ENCODE measurements around the gene UBA1.

Gene UBA1

GRCh38 chrX:47209508-47210238, 16.0 kb downstream of the UBA1 start:
- ATAC-seq (ENCODE audit: insufficient read depth, low read depth) (no peak), DNase-seq (no peak)
- Histone ChIP-seq H3K4me1 (ENCODE audit: insufficient read depth, low read length) (peaks cover 9% of the 10 kb centered on the region; the same call in 1 of the 2 replicates), H4K20me1 (ENCODE audit: insufficient read depth, low read length) (no peaks in the 10 kb centered on the region), H3K4me3 (ENCODE audit: low read depth in 1 of 2, low read length in 2 of 2) (no peak overlapping the region), H3K79me2 (ENCODE audit: insufficient read depth, low read length) (0 out of 2 replicates have a peak, but pooled peaks cover 2% of the 10 kb centered on the region), H3K4me2 (ENCODE audit: insufficient read depth, low read length) (no peak overlapping the region), H3K27ac (ENCODE audit: low read length) (no peak overlapping the region), H2AFZ (ENCODE audit: low read depth, low read length) (no peak overlapping the region), H3K9ac (ENCODE audit: low read depth, low read length) (no peak overlapping the region), H3K27me3 (ENCODE audit: insufficient read depth, low read length, poor library complexity) (no peaks in the 10 kb centered on the region), H3K36me3 (ENCODE audit: insufficient read depth, low read length) (peaks cover 97% of the 10 kb centered on the region), H3K9me3 (ENCODE audit: insufficient read depth, low read length, severe bottlenecking) (no peaks in the 10 kb centered on the region)
- no peak for TF ChIP-seq CTCF (IDR thresholded peaks at IDR 0.05; ENCODE audit: borderline replicate concordance, extremely low read depth, low read length, poor library complexity, severe bottlenecking)
- no peak for TF ChIP-seq EZH2 (IDR thresholded peaks at IDR 0.05; ENCODE audit: borderline replicate concordance, low read depth, low read length, severe bottlenecking)

GRCh38 chrX:47210661-47211425, 17.2 kb downstream of the UBA1 start:
- H2AFZ ChIP-seq (ENCODE audit: low read depth, low read length): no peak overlapping the region
- H3K9ac ChIP-seq (ENCODE audit: low read depth, low read length): no peak overlapping the region
- no peaks in the 10 kb centered on the region for H3K27me3 ChIP-seq (ENCODE audit: insufficient read depth, low read length, poor library complexity)
- DNase-seq (no peak), ATAC-seq (ENCODE audit: insufficient read depth, low read depth) (no peak)
- H3K79me2 ChIP-seq (ENCODE audit: insufficient read depth, low read length): 0 out of 2 replicates have a peak, but pooled peaks cover 2% of the 10 kb centered on the region
- no peaks in the 10 kb centered on the region for H3K9me3 ChIP-seq (ENCODE audit: insufficient read depth, low read length, severe bottlenecking)
- H3K4me2 ChIP-seq (ENCODE audit: insufficient read depth, low read length): no peak overlapping the region
- peaks cover 20% of the 10 kb centered on the region; the same call in 1 of the 2 replicates for H3K4me1 ChIP-seq (ENCODE audit: insufficient read depth, low read length)
- H4K20me1 ChIP-seq (ENCODE audit: insufficient read depth, low read length): no peaks in the 10 kb centered on the region
- no peak overlapping the region for H3K4me3 ChIP-seq (ENCODE audit: low read depth in 1 of 2, low read length in 2 of 2)
- H3K27ac ChIP-seq (ENCODE audit: low read length): no peak overlapping the region
- no peak for TF ChIP-seq EZH2 (IDR thresholded peaks at IDR 0.05; ENCODE audit: borderline replicate concordance, low read depth, low read length, severe bottlenecking)
- TF ChIP-seq CTCF (IDR thresholded peaks at IDR 0.05; ENCODE audit: borderline replicate concordance, extremely low read depth, low read length, poor library complexity, severe bottlenecking): no peak
- peaks cover 97% of the 10 kb centered on the region for H3K36me3 ChIP-seq (ENCODE audit: insufficient read depth, low read length)

- TF ChIP-seq CTCF (IDR thresholded peaks at IDR 0.05; ENCODE audit: borderline replicate concordance, extremely low read depth, low read length, poor library complexity, severe bottlenecking) (no peak), EZH2 (IDR thresholded peaks at IDR 0.05; ENCODE audit: borderline replicate concordance, low read depth, low read length, severe bottlenecking) (no peak)
- DNase-seq (no peak), ATAC-seq (ENCODE audit: insufficient read depth, low read depth) (no peak)
- no peaks in the 10 kb centered on the region for H3K79me2 ChIP-seq (ENCODE audit: insufficient read depth, low read length)
- H3K9me3 ChIP-seq (ENCODE audit: insufficient read depth, low read length, severe bottlenecking): no peaks in the 10 kb centered on the region
- peaks cover 38% of the 10 kb centered on the region for H3K4me1 ChIP-seq (ENCODE audit: insufficient read depth, low read length)
- H3K4me3 ChIP-seq (ENCODE audit: low read depth in 1 of 2, low read length in 2 of 2): no peak overlapping the region
- no peak overlapping the region for H3K9ac ChIP-seq (ENCODE audit: low read depth, low read length)
- H3K4me2 ChIP-seq (ENCODE audit: insufficient read depth, low read length): no peak overlapping the region
- no peak overlapping the region for H2AFZ ChIP-seq (ENCODE audit: low read depth, low read length)
- no peaks in the 10 kb centered on the region for H3K27me3 ChIP-seq (ENCODE audit: insufficient read depth, low read length, poor library complexity)
- no peak overlapping the region for H3K27ac ChIP-seq (ENCODE audit: low read length)
- no peaks in the 10 kb centered on the region for H4K20me1 ChIP-seq (ENCODE audit: insufficient read depth, low read length)
- H3K36me3 ChIP-seq (ENCODE audit: insufficient read depth, low read length): peaks cover 84% of the 10 kb centered on the region
Observed at GRCh38 chrX:47212381-47213293, 19.0 kb downstream of the UBA1 start.

Measured in DND-41 (cell line).